ENCODE results near the gene MRE11. TPM values are rescaled to one million over a fixed set of nuclear protein-coding genes. Genes with fewer than 3 reads are reported as not detected.

The MRE11 gene
- total RNA-seq, 1 donor from 2014 or later, result 3.3 TPM

DNA sequence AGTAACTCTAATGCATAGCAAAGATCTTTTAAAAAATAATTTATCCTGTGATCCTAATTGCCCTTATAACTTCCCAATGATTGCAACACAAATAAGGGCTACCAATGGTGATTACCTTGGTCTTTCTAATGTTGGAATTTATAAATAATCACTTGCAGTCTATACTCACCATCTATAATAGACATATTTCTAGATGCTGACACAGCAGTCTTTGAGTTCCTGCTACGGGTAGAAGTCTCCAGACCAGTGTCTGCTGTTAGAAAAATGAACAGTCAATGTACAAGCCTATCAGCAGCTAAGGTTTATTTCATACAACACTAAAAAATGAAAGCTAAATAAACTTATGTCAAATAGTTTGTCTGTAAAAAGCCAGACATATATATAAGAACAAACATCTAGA lies 48.0 kb downstream of the MRE11 start:
- Histone ChIP-seq H3K9me3 (no peaks in the 10 kb centered on the region), H3K4me3 (no peak overlapping the region), H3K27ac (no peak overlapping the region), H3K27me3 (no peaks in the 10 kb centered on the region), H3K36me3 (peaks cover 12 to 25% of the 10 kb centered on the region in 2 donors), H3K4me1 (no peaks in the 10 kb centered on the region)
- no peak for DNase-seq (ENCODE audit: low spot score in 2 of 2)
- TF ChIP-seq, protein P1, sequence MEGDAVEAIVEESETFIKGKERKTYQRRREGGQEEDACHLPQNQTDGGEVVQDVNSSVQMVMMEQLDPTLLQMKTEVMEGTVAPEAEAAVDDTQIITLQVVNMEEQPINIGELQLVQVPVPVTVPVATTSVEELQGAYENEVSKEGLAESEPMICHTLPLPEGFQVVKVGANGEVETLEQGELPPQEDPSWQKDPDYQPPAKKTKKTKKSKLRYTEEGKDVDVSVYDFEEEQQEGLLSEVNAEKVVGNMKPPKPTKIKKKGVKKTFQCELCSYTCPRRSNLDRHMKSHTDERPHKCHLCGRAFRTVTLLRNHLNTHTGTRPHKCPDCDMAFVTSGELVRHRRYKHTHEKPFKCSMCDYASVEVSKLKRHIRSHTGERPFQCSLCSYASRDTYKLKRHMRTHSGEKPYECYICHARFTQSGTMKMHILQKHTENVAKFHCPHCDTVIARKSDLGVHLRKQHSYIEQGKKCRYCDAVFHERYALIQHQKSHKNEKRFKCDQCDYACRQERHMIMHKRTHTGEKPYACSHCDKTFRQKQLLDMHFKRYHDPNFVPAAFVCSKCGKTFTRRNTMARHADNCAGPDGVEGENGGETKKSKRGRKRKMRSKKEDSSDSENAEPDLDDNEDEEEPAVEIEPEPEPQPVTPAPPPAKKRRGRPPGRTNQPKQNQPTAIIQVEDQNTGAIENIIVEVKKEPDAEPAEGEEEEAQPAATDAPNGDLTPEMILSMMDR (IDR thresholded peaks at IDR 0.05), result no peak
- intact Hi-C loops (cut with DNase I), result no loop called here

DNA sequence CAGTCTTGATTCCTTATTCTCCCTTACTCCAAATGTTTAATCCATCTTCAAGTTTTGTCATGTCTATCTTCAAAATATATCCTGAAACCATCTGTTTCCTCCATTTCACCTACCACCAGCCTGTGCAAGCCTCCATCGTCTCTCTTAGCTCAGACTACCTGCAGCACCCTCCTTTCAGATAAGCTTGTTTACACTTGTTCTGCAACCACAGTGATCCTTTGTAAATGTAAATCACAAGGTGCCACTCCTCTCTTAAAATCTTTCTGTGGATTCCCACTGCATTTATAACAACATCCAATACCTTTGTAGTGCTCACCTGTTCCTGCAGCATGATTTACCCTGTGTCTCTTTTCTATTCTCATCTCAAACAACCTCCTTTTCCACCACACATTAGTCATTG lies 60.6 kb downstream of the MRE11 start:
- TF ChIP-seq, protein P1 (IDR thresholded peaks at IDR 0.05), result no peak
- no peaks in the 10 kb centered on the region for H3K9me3 ChIP-seq
- H3K4me1 ChIP-seq, result no peaks in the 10 kb centered on the region
- no peak overlapping the region for H3K27ac ChIP-seq
- no peak overlapping the region for H3K4me3 ChIP-seq
- intact Hi-C loops (cut with DNase I), result no loop called here
- H3K27me3 ChIP-seq, result no peaks in the 10 kb centered on the region
- H3K36me3 ChIP-seq, result peaks cover 26 to 50% of the 10 kb centered on the region in 2 donors
- no peak for DNase-seq (ENCODE audit: low spot score in 2 of 2)

DNA sequence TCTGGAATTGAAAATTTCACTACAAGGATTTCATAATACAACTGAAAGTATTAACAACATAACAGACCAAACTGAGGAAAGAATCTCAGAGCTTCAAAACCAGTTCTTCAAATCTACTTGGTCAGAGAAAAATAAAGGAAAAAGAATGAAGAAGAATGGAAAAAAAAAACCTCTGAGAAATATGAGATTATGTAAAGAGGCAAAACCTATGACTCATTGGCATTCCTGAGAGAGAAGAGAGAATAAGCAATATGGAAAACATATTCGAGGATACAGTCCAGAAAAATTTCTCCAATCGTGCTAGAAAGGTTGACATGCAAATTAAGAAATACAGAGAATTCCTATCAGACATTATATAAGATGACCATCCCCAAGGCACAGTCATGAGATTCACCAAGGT lies 69.0 kb downstream of the MRE11 start:
- DNase-seq (ENCODE audit: low spot score in 2 of 2), result no peak
- Histone ChIP-seq H3K9me3 (peaks cover 0 to 3% of the 10 kb centered on the region in 2 donors), H3K27ac (no peak overlapping the region), H3K4me1 (no peaks in the 10 kb centered on the region), H3K36me3 (peaks cover 21 to 50% of the 10 kb centered on the region in 2 donors), H3K27me3 (no peaks in the 10 kb centered on the region), H3K4me3 (no peak overlapping the region)
- TF ChIP-seq, protein P1 (IDR thresholded peaks at IDR 0.05), result no peak
- intact Hi-C loops (cut with DNase I), result no loop called here

DNA sequence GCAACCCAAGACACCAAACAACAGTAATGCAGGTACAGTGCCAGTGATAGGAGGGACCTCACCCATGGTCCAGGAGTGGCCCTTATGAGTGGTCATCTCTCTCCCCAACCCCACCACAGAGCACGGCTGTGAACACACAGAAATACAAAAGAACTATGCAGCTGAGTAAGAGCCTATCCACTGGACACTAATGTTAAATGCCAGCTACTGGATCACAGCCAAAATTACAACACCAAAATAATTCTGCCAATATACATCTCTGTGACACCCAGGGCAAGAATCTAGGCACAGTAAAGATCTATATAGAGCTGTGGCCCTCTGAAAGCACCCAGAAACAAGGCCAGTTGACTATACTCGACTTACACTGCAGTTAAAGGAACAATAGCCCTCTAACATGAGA lies 69.6 kb downstream of the MRE11 start:
- no peaks in the 10 kb centered on the region for H3K4me1 ChIP-seq
- H3K27ac ChIP-seq, result no peak overlapping the region
- no peaks in the 10 kb centered on the region for H3K27me3 ChIP-seq
- peaks cover 0 to 3% of the 10 kb centered on the region in 2 donors for H3K9me3 ChIP-seq
- DNase-seq (ENCODE audit: low spot score in 2 of 2), result no peak
- TF ChIP-seq, protein P1 (IDR thresholded peaks at IDR 0.05), result no peak
- intact Hi-C loops (cut with DNase I), result no loop called here
- H3K4me3 ChIP-seq, result no peak overlapping the region
- peaks cover 16 to 43% of the 10 kb centered on the region in 2 donors for H3K36me3 ChIP-seq

DNA sequence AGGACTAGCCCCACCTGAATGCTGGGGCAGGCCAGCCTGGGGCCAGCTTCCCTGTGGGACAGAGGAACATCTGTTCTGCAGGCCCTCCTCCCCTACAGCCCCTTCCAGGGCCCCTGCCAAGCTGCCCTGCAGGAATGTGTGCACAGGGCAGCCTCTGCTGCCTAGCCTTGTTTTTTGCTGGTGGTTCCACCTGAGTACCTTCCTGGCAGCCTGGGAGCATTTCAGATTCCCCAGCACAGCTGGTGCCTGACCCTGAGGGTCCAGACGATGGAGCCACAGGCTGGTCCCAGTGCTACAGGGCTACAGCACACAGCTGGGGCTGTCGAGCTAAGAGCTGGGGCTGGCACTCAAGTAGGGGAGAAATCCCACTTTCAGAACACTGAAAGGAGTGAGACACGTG lies 70.1 kb downstream of the MRE11 start:
- DNase-seq (ENCODE audit: low spot score in 2 of 2), result no peak
- Histone ChIP-seq H3K9me3 (peaks cover 0 to 3% of the 10 kb centered on the region in 2 donors), H3K4me3 (no peak overlapping the region), H3K4me1 (no peaks in the 10 kb centered on the region), H3K36me3 (peaks cover 11 to 38% of the 10 kb centered on the region in 2 donors), H3K27ac (no peak overlapping the region), H3K27me3 (no peaks in the 10 kb centered on the region)
- intact Hi-C loops (cut with DNase I), result no loop called here
- TF ChIP-seq, protein P1 (IDR thresholded peaks at IDR 0.05), result no peak
